IMR-90 (cell line): ENCODE data around the gene CACNA2D4. TPM values are rescaled to one million over a fixed set of nuclear protein-coding genes. Genes with fewer than 3 reads are reported as not detected.

Source experiments
- ATAC-seq: fragments of 200-7000 bp; cut with Tn5 transposase; 2 replicates; pipeline ENCODE4 v1.9.1; 2020; ENCODE audit warnings: low read depth, mild to moderate bottlenecking, moderate library complexity
- BruUV-seq: library from RNA; stranded (reverse); fragments of 400-500 nt; replicated peaks from 2 replicates; lab custom pipeline; 2021; lab: Mats Ljungman, UMichigan
- CTCF ChIA-PET: fragments of 300-600 bp; formaldehyde crosslinking; extraction: SDS; loops from one replicate; lab custom pipeline; 2021; ENCODE audit warnings: antibody characterized with exemption; lab: Yijun Ruan, JAX
- POLR2A ChIA-PET: fragments of 300-600 bp; sonication (Branson Sonifier 250); formaldehyde crosslinking; loops from one replicate; lab custom pipeline; 2022; ENCODE audit warnings: antibody characterized with exemption; ENCODE audit not compliant: unreplicated experiment; lab: Charles Lee
- DNase-seq: peaks from one replicate; pipeline ENCODE4 v3.0.0; 2013
- H2AFZ ChIP-seq: replicated peaks from 2 replicates; pipeline ENCODE3; 2013; ENCODE audit warnings: low read length, mild to moderate bottlenecking; ENCODE audit not compliant: poor library complexity
- H2AK5ac ChIP-seq: 2 replicates; pipeline ENCODE4 v1.6.1; 2013; ENCODE audit warnings: low read depth, low read length, inconsistent platforms
- H2AK9ac ChIP-seq: replicated peaks from 2 replicates; pipeline ENCODE3; 2013; ENCODE audit warnings: mild to moderate bottlenecking, low read depth, low read length, moderate library complexity; ENCODE audit not compliant: poor library complexity
- H2BK120ac ChIP-seq: 2 replicates; pipeline ENCODE4 v1.6.1; 2013; ENCODE audit warnings: low read depth, low read length, inconsistent platforms
- H2BK15ac ChIP-seq: 3 replicates; pipeline ENCODE4 v1.6.1; 2013; ENCODE audit warnings: low read depth, low read length, inconsistent platforms
- H2BK20ac ChIP-seq: 2 replicates; pipeline ENCODE4 v1.6.1; 2013; ENCODE audit warnings: low read depth, mild to moderate bottlenecking, inconsistent platforms, low read length, moderate library complexity
- H2BK5ac ChIP-seq: 2 replicates; pipeline ENCODE4 v1.6.1; 2013; ENCODE audit warnings: mild to moderate bottlenecking, low read depth, low read length, inconsistent platforms; ENCODE audit not compliant: poor library complexity, severe bottlenecking
- H3K14ac ChIP-seq: replicated peaks from 2 replicates; pipeline ENCODE4 v1.6.1; 2013; ENCODE audit warnings: low read depth, low read length, inconsistent platforms
- H3K18ac ChIP-seq: 2 replicates; pipeline ENCODE4 v1.6.1; 2013; ENCODE audit warnings: low read depth, low read length, control low read depth
- H3K23ac ChIP-seq: 2 replicates; pipeline ENCODE4 v1.6.1; 2013; ENCODE audit warnings: low read depth, low read length, inconsistent platforms
- H3K27ac ChIP-seq: 2 replicates; pipeline ENCODE4 v1.5.1; 2013; ENCODE audit warnings: mild to moderate bottlenecking, control low read depth, low read length; ENCODE audit not compliant: insufficient read depth
- H3K27me3 ChIP-seq: 2 replicates; pipeline ENCODE4 v1.6.1; 2013; ENCODE audit warnings: low read length; ENCODE audit not compliant: control insufficient read depth, insufficient read depth
- H3K36me3 ChIP-seq: 2 replicates; pipeline ENCODE4 v1.6.1; 2013; ENCODE audit warnings: low read length, mixed read lengths; ENCODE audit not compliant: control insufficient read depth, insufficient read depth
- H3K4ac ChIP-seq: 2 replicates; pipeline ENCODE4 v1.6.1; 2013; ENCODE audit warnings: low read depth, low read length, inconsistent platforms
- H3K4me1 ChIP-seq: 2 replicates; pipeline ENCODE4 v1.6.1; 2013; ENCODE audit warnings: low read length, mixed read lengths; ENCODE audit not compliant: control insufficient read depth, insufficient read depth
- H3K4me2 ChIP-seq: 2 replicates; pipeline ENCODE4 v1.6.1; 2013; ENCODE audit warnings: low read depth, mild to moderate bottlenecking, control low read depth, low read length, moderate library complexity
- H3K4me3 ChIP-seq: 2 replicates; pipeline ENCODE4 v1.5.1; 2013; ENCODE audit warnings: low read depth, mild to moderate bottlenecking, control low read depth, low read length, moderate library complexity; ENCODE audit not compliant: insufficient read depth
- H3K56ac ChIP-seq: 2 replicates; pipeline ENCODE4 v1.6.1; 2013; ENCODE audit warnings: low read length, inconsistent platforms; ENCODE audit not compliant: insufficient read depth; ENCODE audit errors: extremely low read depth
- H3K79me1 ChIP-seq, 2 experiments: 2 replicates each; pipeline ENCODE4 v1.6.1; 2013; ENCODE audit warnings: low read length in 2 of 2, inconsistent platforms in 1 of 2, low read depth in 1 of 2
- H3K9ac ChIP-seq: 2 replicates; pipeline ENCODE4 v1.6.1; 2013; ENCODE audit warnings: low read depth, low read length, control low read depth
- H3K9me1 ChIP-seq: 2 replicates; pipeline ENCODE4 v1.6.1; 2013; ENCODE audit warnings: low read length, inconsistent platforms; ENCODE audit not compliant: insufficient read depth
- H3K9me3 ChIP-seq: 2 replicates; pipeline ENCODE4 v1.6.1; 2013; ENCODE audit warnings: low read length; ENCODE audit not compliant: control insufficient read depth, insufficient read depth
- H4K20me1 ChIP-seq: 2 replicates; pipeline ENCODE4 v1.6.1; 2013; ENCODE audit warnings: low read length, inconsistent platforms; ENCODE audit not compliant: insufficient read depth
- H4K5ac ChIP-seq: 2 replicates; pipeline ENCODE4 v1.6.1; 2013; ENCODE audit warnings: mild to moderate bottlenecking, low read depth, low read length, control low read depth
- H4K8ac ChIP-seq, 2 experiments: 2 replicates each; pipeline ENCODE4 v1.6.1; 2013; ENCODE audit warnings: low read depth in 2 of 2, low read length in 2 of 2, control low read depth in 1 of 2, inconsistent platforms in 1 of 2
- H4K91ac ChIP-seq: 2 replicates; pipeline ENCODE4 v1.6.1; 2013; ENCODE audit warnings: low read depth, low read length, inconsistent platforms; ENCODE audit not compliant: insufficient read depth
- BHLHE40 ChIP-seq: fragments of 150-350 bp; IDR thresholded peaks from 2 replicates; pipeline ENCODE4 v1.6.1; 2016; ENCODE audit warnings: mild to moderate bottlenecking, low read depth, low read length
- CEBPB ChIP-seq: IDR thresholded peaks from 2 replicates; pipeline ENCODE4 v1.6.1; 2012; ENCODE audit warnings: low read depth, low read length, improper control_type of control experiment
- CHD1 ChIP-seq: IDR thresholded peaks from 2 replicates; pipeline ENCODE4 v1.6.1; 2012; ENCODE audit warnings: low read depth, low read length, improper control_type of control experiment
- CTCF ChIP-seq: conservative IDR thresholded peaks from 2 replicates; pipeline ENCODE4 v1.5.1; 2012; ENCODE audit warnings: mild to moderate bottlenecking, low read depth, low read length, improper control_type of control experiment
- ELK1 ChIP-seq: fragments of 150-350 bp; IDR thresholded peaks from 2 replicates; pipeline ENCODE4 v1.6.1; 2016; ENCODE audit warnings: low read depth, mild to moderate bottlenecking, low read length, moderate library complexity, borderline replicate concordance
- FOS ChIP-seq: fragments of 150-350 bp; IDR thresholded peaks from 2 replicates; pipeline ENCODE4 v1.6.1; 2016; ENCODE audit warnings: low read depth, low read length
- MAFK ChIP-seq: IDR thresholded peaks from 2 replicates; pipeline ENCODE4 v1.6.1; 2012; ENCODE audit warnings: low read depth, low read length, improper control_type of control experiment
- MAZ ChIP-seq: IDR thresholded peaks from 2 replicates; pipeline ENCODE4 v1.6.1; 2012; ENCODE audit warnings: low read depth, mild to moderate bottlenecking, low read length, improper control_type of control experiment, moderate library complexity, borderline replicate concordance
- MXI1 ChIP-seq: IDR thresholded peaks from 2 replicates; pipeline ENCODE4 v1.6.1; 2012; ENCODE audit warnings: low read depth, mild to moderate bottlenecking, low read length, moderate library complexity, borderline replicate concordance
- NFE2L2 ChIP-seq: fragments of 150-350 bp; IDR thresholded peaks from 2 replicates; pipeline ENCODE4 v1.6.1; 2016; ENCODE audit warnings: low read depth, mild to moderate bottlenecking, low read length
- POLR2A ChIP-seq: IDR thresholded peaks from 2 replicates; pipeline ENCODE4 v1.6.1; 2012; ENCODE audit warnings: mild to moderate bottlenecking, low read depth, low read length
- RAD21 ChIP-seq: IDR thresholded peaks from 2 replicates; pipeline ENCODE4 v1.6.1; 2012; ENCODE audit warnings: low read length, improper control_type of control experiment
- RCOR1 ChIP-seq: IDR thresholded peaks from 2 replicates; pipeline ENCODE4 v1.6.1; 2012; ENCODE audit warnings: mild to moderate bottlenecking, low read length, improper control_type of control experiment; ENCODE audit not compliant: insufficient replicate concordance
- RFX5 ChIP-seq: IDR thresholded peaks from 2 replicates; pipeline ENCODE4 v1.8.0; 2012; ENCODE audit warnings: low read depth, mild to moderate bottlenecking, low read length, moderate library complexity
- SMC3 ChIP-seq: fragments of 150-350 bp; IDR thresholded peaks from 2 replicates; pipeline ENCODE4 v1.6.1; 2016; ENCODE audit warnings: low read depth, mild to moderate bottlenecking, antibody characterized with exemption, low read length, moderate library complexity
- WGBS, 2 experiments: methylation state at CpG; one replicate each; pipeline versions ENCODE4 v1.1.5 to v1.1.7; 2013; ENCODE audit warnings: missing lambda C conversion rate in 2 of 2; ENCODE audit not compliant: insufficient read length in 1 of 2; ENCODE audit errors: extremely low coverage in 2 of 2; 5-methylcytosine and 5-hydroxymethylcytosine counted together
- dilution Hi-C: fragments of 300-500 bp; cut with HindIII; formaldehyde crosslinking; loops from one replicate; pipeline ENCODE4 v1.14.3; 2018; ENCODE audit warnings: low sequenced_read_pairs; ENCODE audit not compliant: unreplicated experiment
- in situ Hi-C: fragments of 300-500 bp; cut with MboI; formaldehyde crosslinking; loops from 3 replicates; pipeline ENCODE4 v1.14.3; 2019; ENCODE audit warnings: low sequenced_read_pairs, inconsistent platforms, mixed read lengths
- intact Hi-C: fragments of 100-400 bp; cut with micrococcal nuclease; formaldehyde crosslinking; loops from 2 replicates; pipeline ENCODE4 v1.10.0; 2022
- polyA plus RNA-seq, 3 experiments: library from polyadenylated mRNA; depleted of rRNA; stranded (reverse); fragments of >200 nt; gene quantifications; 2 replicates each; pipeline ENCODE4 v1.2.3, GENCODE V29; 2012; ENCODE audit warnings: low replicate concordance in 1 of 3
- total RNA-seq: library from RNA; depleted of rRNA; stranded (reverse); fragments of >200 nt; gene quantifications from 2 replicates; pipeline ENCODE4 v1.2.3, GENCODE V29; 2012
- TF ChIP-seq, protein P1 (sequence below): fragments of 150-350 bp; IDR thresholded peaks from 2 replicates; pipeline ENCODE4 v1.6.1; 2017; ENCODE audit warnings: mild to moderate bottlenecking, antibody characterized with exemption, low read length, low read depth

Gene CACNA2D4
- total and polyA plus RNA-seq, 2 of the 4 experiments (the other 2 are of a cell fraction), result 0.18 to 0.22 TPM

- H2BK20ac ChIP-seq, result no peak overlapping the region
- no peak overlapping the region for H2BK5ac ChIP-seq
- H3K23ac ChIP-seq, result no peak overlapping the region
- no peak for DNase-seq
- H3K4me1 ChIP-seq, result no peaks in the 10 kb centered on the region; the same call in 1 of the 2 replicates
- no peak for ATAC-seq
- no peak overlapping the region for H3K4me2 ChIP-seq
- in situ Hi-C loops, result loop anchor here (10.0 to 25.0 kb wide), 3 partner anchors 215 to 775 kb away; no protein-coding TSS in a partner anchor
- no peak overlapping the region for H3K56ac ChIP-seq
- H3K27me3 ChIP-seq, result peaks cover 8% of the 10 kb centered on the region
- no peak overlapping the region for H2BK120ac ChIP-seq
- TF ChIP-seq CEBPB (no peak), SMC3 (no peak), BHLHE40 (no peak), RAD21 (no peak), ELK1 (no peak), RFX5 (no peak), FOS (no peak), NFE2L2 (no peak), POLR2A (no peak), RCOR1 (no peak), MAFK (no peak), MXI1 (no peak), MAZ (no peak), CHD1 (no peak), CTCF (no peak)
- TF ChIP-seq, protein P1, sequence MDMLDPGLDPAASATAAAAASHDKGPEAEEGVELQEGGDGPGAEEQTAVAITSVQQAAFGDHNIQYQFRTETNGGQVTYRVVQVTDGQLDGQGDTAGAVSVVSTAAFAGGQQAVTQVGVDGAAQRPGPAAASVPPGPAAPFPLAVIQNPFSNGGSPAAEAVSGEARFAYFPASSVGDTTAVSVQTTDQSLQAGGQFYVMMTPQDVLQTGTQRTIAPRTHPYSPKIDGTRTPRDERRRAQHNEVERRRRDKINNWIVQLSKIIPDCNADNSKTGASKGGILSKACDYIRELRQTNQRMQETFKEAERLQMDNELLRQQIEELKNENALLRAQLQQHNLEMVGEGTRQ, result no peak
- no TSS peak for BruUV-seq
- H3K27ac ChIP-seq, result no peak overlapping the region
- no peak overlapping the region for H2AK5ac ChIP-seq
- H4K8ac ChIP-seq, result no peak overlapping the region
- H3K36me3 ChIP-seq, result no peaks in the 10 kb centered on the region
- H3K79me1 ChIP-seq, result no peaks in the 10 kb centered on the region
- H3K14ac ChIP-seq, result no peak overlapping the region
- no peak overlapping the region for H2AFZ ChIP-seq
- no peak overlapping the region for H4K91ac ChIP-seq
- no peaks in the 10 kb centered on the region for H4K20me1 ChIP-seq
- H2AK9ac ChIP-seq, result no peak overlapping the region
- dilution Hi-C loops, result no loop called here
- intact Hi-C loops, result no loop called here
- no peak overlapping the region for H3K4ac ChIP-seq
- H4K5ac ChIP-seq, result no peak overlapping the region
- no peak overlapping the region for H3K4me3 ChIP-seq
- POLR2A ChIA-PET, result no interaction called here
- no peaks in the 10 kb centered on the region for H3K9me3 ChIP-seq
- no peak overlapping the region for H2BK15ac ChIP-seq
- no peak overlapping the region for H3K9ac ChIP-seq
- H3K18ac ChIP-seq, result no peak overlapping the region
- H3K9me1 ChIP-seq, result peaks cover 7% of the 10 kb centered on the region; the same call in 1 of the 2 replicates
- CTCF ChIA-PET, result no interaction called here
- whole genome bisulfite sequencing, 2 experiments, result no CpG with 5 or more reads among the region's 13 CpGs
These were observed 108.8 kb downstream of the CACNA2D4 start for GRCh38 chr12:1809591-1810190.
